SKM-1 (cell line): ENCODE results near the gene TEX35.
A peak's percentile ranks its signal among the peaks of the same experiment; 100 is the strongest.
"Not testable (repeated sequence)": the region's sequence is repeated elsewhere in the genome, so short reads cannot be mapped to it uniquely, and the experiment has no call there.

ENCODE experiments used
- DNase-seq: peaks from one replicate; lab custom pipeline; 2025; ENCODE audit not compliant: unreplicated experiment; lab: John Stamatoyannopoulos, UW

TEX35 gene

GRCh38 chr1:178540646-178541045, 27.7 kb downstream of the TEX35 start:
- no peak for DNase-seq

GRCh38 chr1:178541379-178541778, 28.5 kb downstream of the TEX35 start:
- no peak for DNase-seq

GRCh38 chr1:178541829-178542553, 29.1 kb downstream of the TEX35 start:
- peak; percentile 58 for DNase-seq

GRCh38 chr1:178542554-178543289, 29.8 kb downstream of the TEX35 start:
- peak; percentile 89 for DNase-seq

GRCh38 chr1:178543290-178543607, 30.3 kb downstream of the TEX35 start:
- DNase-seq: no peak

GRCh38 chr1:178544531-178544930, 31.6 kb downstream of the TEX35 start:
- DNase-seq: no peak

GRCh38 chr1:178548108-178548507, 35.2 kb downstream of the TEX35 start:
- no peak for DNase-seq

- DNase-seq: no peak
Observed at GRCh38 chr1:178551307-178551706, 38.4 kb downstream of the TEX35 start.

- no peak for DNase-seq
Observed at GRCh38 chr1:178551940-178552339, 39.0 kb downstream of the TEX35 start.

GRCh38 chr1:178552856-178553255, 39.9 kb downstream of the TEX35 start:
- DNase-seq: no peak

- not testable (repeated sequence) for DNase-seq
Observed at GRCh38 chr1:178554351-178554750, 41.4 kb downstream of the TEX35 start.

GRCh38 chr1:178555613-178556012, 42.7 kb downstream of the TEX35 start:
- DNase-seq: not testable (repeated sequence)

- DNase-seq: not testable (repeated sequence)
Observed at GRCh38 chr1:178558816-178559215, 45.9 kb downstream of the TEX35 start.

GRCh38 chr1:178560871-178561376, 48.0 kb downstream of the TEX35 start:
- no peak for DNase-seq

GRCh38 chr1:178563099-178563820, 50.4 kb downstream of the TEX35 start:
- DNase-seq: no peak

GRCh38 chr1:178564086-178564782, 51.3 kb downstream of the TEX35 start:
- DNase-seq: no peak

GRCh38 chr1:178564783-178565180, 51.9 kb downstream of the TEX35 start:
- DNase-seq: no peak

- DNase-seq: no peak
Observed at GRCh38 chr1:178565586-178565985, 52.7 kb downstream of the TEX35 start.

GRCh38 chr1:178566187-178566586, 53.3 kb downstream of the TEX35 start:
- DNase-seq: no peak

- no peak for DNase-seq
Observed at GRCh38 chr1:178571807-178572206, 58.9 kb downstream of the TEX35 start.
